Esophagus muscularis mucosa (tissue), 4 donors: ENCODE measurements around the gene RELA. TPM values are rescaled to one million over a fixed set of nuclear protein-coding genes. Genes with fewer than 3 reads are reported as not detected.
"Not testable (repeated sequence)": the region's sequence is repeated elsewhere in the genome, so short reads cannot be mapped to it uniquely, and the experiment has no call there.

Experiments
- DNase-seq: peaks from one replicate; pipeline ENCODE4 v3.0.0-alpha.2; 2017; ENCODE audit errors: extremely low spot score
- H3K27ac ChIP-seq, 4 donors: fragments of 200-600 bp; sonication (generic); replicated peaks in 1 of 4; 1 replicate in 3 of 4; 2 replicates in 1 of 4; pipeline ENCODE4 v1.5.1; 2016 to 2019; ENCODE audit warnings: mild to moderate bottlenecking in 1 of 4
- H3K27me3 ChIP-seq, 4 donors: fragments of 200-600 bp; sonication (generic); one replicate each; pipeline versions ENCODE4 v1.5.1 to v1.6.0; 2016 to 2019
- H3K36me3 ChIP-seq, 4 donors: fragments of 200-600 bp; sonication (generic); one replicate each; pipeline ENCODE4 v1.5.1; 2016 to 2019
- H3K4me1 ChIP-seq, 4 donors: fragments of 200-600 bp; sonication (generic); one replicate each; pipeline ENCODE4 v1.5.1; 2016 to 2019
- H3K4me3 ChIP-seq, 4 donors: fragments of 200-600 bp; sonication (generic); 1 replicate in 2 of 4; 2 replicates in 2 of 4; pipeline ENCODE4 v1.5.1; 2016 to 2019; ENCODE audit warnings: mild to moderate bottlenecking in 4 of 4, moderate library complexity in 1 of 4
- H3K9me3 ChIP-seq, 4 donors: fragments of 200-600 bp; sonication (generic); 1 replicate in 3 of 4; 2 replicates in 1 of 4; pipeline ENCODE4 v1.5.1; 2016 to 2019
- CTCF ChIP-seq, 3 experiments: fragments of 200-600 bp in 2 of 3; fragments of 450-650 bp in 1 of 3; sonication (generic) in 2 of 3; IDR thresholded peaks; one replicate each; pipeline ENCODE4 v1.5.1; 2017 to 2019; ENCODE audit warnings: antibody characterized with exemption in 3 of 3, mild to moderate bottlenecking in 2 of 3, moderate library complexity in 1 of 3
- EP300 ChIP-seq: sonication (generic); formaldehyde crosslinking; IDR thresholded peaks from one replicate; pipeline ENCODE4 v1.6.1; 2017; ENCODE audit warnings: antibody characterized with exemption
- POLR2A ChIP-seq: fragments of 450-650 bp; IDR thresholded peaks from one replicate; pipeline ENCODE4 v1.6.1; 2017; ENCODE audit warnings: antibody characterized with exemption, moderate library complexity, mild to moderate bottlenecking, low read depth
- POLR2AphosphoS5 ChIP-seq, 2 donors: sonication (generic); formaldehyde crosslinking; IDR thresholded peaks; one replicate each; pipeline ENCODE4 v1.6.1; 2017; ENCODE audit warnings: antibody characterized with exemption in 2 of 2
- WGBS: methylation state at CpG from one replicate; pipeline ENCODE4 v1.1.5; 2018; 5-methylcytosine and 5-hydroxymethylcytosine counted together
- intact Hi-C: fragments of 100-400 bp; cut with DNase I; formaldehyde crosslinking; loops from one replicate; pipeline ENCODE4 v1.15.1; 2023
- total RNA-seq, 4 donors: library from RNA; depleted of rRNA; stranded (reverse); fragments of >200 nt; gene quantifications; one replicate each; pipeline versions ENCODE4 v1.1.0 to v1.2.1, GENCODE V29; 2016

RELA gene
- total RNA-seq, 4 donors from 2014 or later, result 51.5 to 84.6 (median 82.1) TPM

- H3K4me1 ChIP-seq, result peaks cover 21 to 26% (median 24%) of the 10 kb centered on the region in 4 donors
- H3K9me3 ChIP-seq, result no peaks in the 10 kb centered on the region
- H3K4me3 ChIP-seq, result no peak overlapping the region
- H3K27me3 ChIP-seq, result peaks cover 0 to 2% (median 0%) of the 10 kb centered on the region in 4 donors
- WGBS, result 87% methylated on average over 5 of the region's 5 CpGs
- no peak for DNase-seq
- peaks cover 3 to 8% (median 6%) of the 10 kb centered on the region in 4 donors for H3K36me3 ChIP-seq
- H3K27ac ChIP-seq, result no peak overlapping the region
- TF ChIP-seq POLR2AphosphoS5 (IDR thresholded peaks at IDR 0.05), result no peak
- TF ChIP-seq EP300, result no peak
- TF ChIP-seq CTCF (IDR thresholded peaks at IDR 0.05), result no peak
- no peak for TF ChIP-seq POLR2A
- intact Hi-C loops, result loop anchor here (5.0 kb wide), 1 partner anchor 279 kb away; no protein-coding TSS in a partner anchor
Observed at GRCh38 chr11:65708451-65708850, 45.7 kb upstream of the RELA start.

DNA sequence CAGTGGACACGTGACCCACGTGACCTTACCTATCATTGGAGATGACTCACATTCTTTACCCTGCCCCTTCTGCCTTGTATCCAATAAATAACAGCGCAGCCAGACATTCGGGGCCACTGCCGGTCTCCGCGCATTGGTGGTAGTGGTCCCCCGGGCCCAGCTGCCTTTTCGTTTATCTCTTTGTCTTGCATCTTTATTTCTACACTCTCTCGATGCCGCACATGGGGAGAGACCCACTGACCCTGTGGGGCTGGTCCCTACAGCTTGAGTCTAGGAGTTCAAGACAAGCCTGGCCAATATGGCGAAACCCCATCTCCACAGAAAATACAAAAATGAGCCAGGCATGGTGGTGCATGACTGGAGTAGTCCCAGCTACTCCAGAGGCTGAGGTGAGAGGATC lies 44.3 kb upstream of the RELA start:
- H3K36me3 ChIP-seq, DNase-seq, H3K4me3 ChIP-seq, H3K27ac ChIP-seq, H3K27me3 ChIP-seq, H3K9me3 ChIP-seq: not testable (repeated sequence)
- peaks cover 12 to 16% (median 14%) of the 10 kb centered on the region in 4 donors for H3K4me1 ChIP-seq
- intact Hi-C loops, result loop anchor here (5.0 kb wide), 1 partner anchor 280 kb away; no protein-coding TSS in a partner anchor
- 85% methylated on average over 10 of the region's 12 CpGs for WGBS

DNA sequence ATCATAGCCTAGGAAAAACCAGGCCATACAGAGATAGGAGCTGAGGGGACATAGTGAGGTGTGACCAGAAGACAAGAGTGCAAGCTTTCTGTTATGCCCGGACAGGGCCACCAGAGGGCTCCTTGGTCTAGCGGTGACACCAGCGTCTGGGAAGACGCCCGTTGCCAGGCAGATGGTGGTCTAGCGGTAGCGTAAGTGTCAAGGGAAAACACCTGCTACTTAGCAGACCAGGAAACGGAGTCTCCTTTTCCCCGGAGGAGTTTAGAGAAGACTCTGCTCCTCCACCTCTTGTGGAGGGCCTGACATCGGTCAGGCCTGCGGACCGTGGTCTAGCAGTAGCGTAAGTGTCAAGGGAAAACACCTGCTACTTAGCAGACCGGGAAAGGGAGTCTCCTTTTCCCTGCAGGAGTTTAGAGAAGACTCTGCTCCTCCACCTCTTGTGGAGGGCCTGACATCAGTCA lies 43.6 kb upstream of the RELA start:
- peaks cover 12 to 14% (median 12%) of the 10 kb centered on the region in 4 donors for H3K4me1 ChIP-seq
- H3K36me3 ChIP-seq, DNase-seq, H3K9me3 ChIP-seq, H3K27me3 ChIP-seq: not testable (repeated sequence)
- WGBS, result 0% methylated on average over 6 of the region's 14 CpGs
- intact Hi-C loops, result loop anchor here (5.0 kb wide), 1 partner anchor 281 kb away; no protein-coding TSS in a partner anchor
- H3K27ac ChIP-seq, result peak overlapping the region in 2 of 4 donors; percentile 32 to 39
- peak in 1 of 2 donors; percentile 50 for TF ChIP-seq POLR2AphosphoS5 (IDR thresholded peaks at IDR 0.05)
- peak; percentile 78 to 85 (median 84) for TF ChIP-seq CTCF (IDR thresholded peaks at IDR 0.05)
- H3K4me3 ChIP-seq, result peak overlapping the region; percentile 27 to 46 (median 34)

DNA sequence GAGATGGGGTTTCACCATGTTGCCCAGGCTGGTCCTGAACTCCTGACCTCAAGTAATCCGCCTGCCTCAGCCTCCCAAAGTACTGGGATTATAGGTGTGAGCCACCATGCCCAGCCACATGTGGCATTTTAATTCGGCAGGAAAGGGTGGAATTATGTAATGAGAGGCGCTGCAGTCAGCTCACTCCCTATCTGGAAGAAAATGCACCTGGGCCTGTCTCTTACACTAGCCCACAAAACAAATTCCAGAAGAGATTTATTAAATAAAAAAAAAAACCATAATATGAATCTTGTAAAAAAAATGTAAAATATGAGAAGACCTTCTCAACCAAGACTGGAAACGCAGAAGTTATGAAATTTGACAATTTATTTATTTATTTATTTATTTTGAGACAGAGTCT lies 41.1 kb upstream of the RELA start:
- no peak for DNase-seq
- no peak overlapping the region for H3K4me3 ChIP-seq
- TF ChIP-seq POLR2A (no peak), CTCF (IDR thresholded peaks at IDR 0.05) (no peak)

GRCh38 chr11:65701686-65702085 lies 39.0 kb upstream of the RELA start:
- no peak overlapping the region for H3K27ac ChIP-seq
- WGBS, result 88% methylated on average over 1 of the region's 1 CpG
- TF ChIP-seq POLR2AphosphoS5 (IDR thresholded peaks at IDR 0.05) (no peak), CTCF (IDR thresholded peaks at IDR 0.05) (no peak), POLR2A (no peak), EP300 (no peak)
- H3K4me3 ChIP-seq, result no peak overlapping the region
- no peaks in the 10 kb centered on the region for H3K36me3 ChIP-seq
- no peak for DNase-seq
- intact Hi-C loops, result no loop called here
- H3K27me3 ChIP-seq, result peaks cover 0 to 3% (median 0%) of the 10 kb centered on the region in 4 donors
- H3K9me3 ChIP-seq, result no peaks in the 10 kb centered on the region
- H3K4me1 ChIP-seq, result peaks cover 4 to 5% (median 5%) of the 10 kb centered on the region in 4 donors

More for the DNA sequence above, 41.1 kb upstream of the RELA start:
- H3K9me3 ChIP-seq, result no peaks in the 10 kb centered on the region
- H3K27me3 ChIP-seq, result peaks cover 0 to 3% (median 0%) of the 10 kb centered on the region in 4 donors
- intact Hi-C loops, result no loop called here
- WGBS, result 80% methylated on average over 4 of the region's 4 CpGs
- H3K4me1 ChIP-seq, result peaks cover 4 to 6% (median 5%) of the 10 kb centered on the region in 4 donors
- H3K27ac ChIP-seq, result no peak overlapping the region
- H3K36me3 ChIP-seq, result no peaks in the 10 kb centered on the region
